Measurements from ENCODE around the gene CLDN9. TPM values are rescaled to one million over a fixed set of nuclear protein-coding genes. Genes with fewer than 3 reads are reported as not detected.

CLDN9 gene
- polyA plus RNA-seq, 2 of the 4 experiments (the other 2 are of a cell fraction), result 0.03 to 0.06 TPM

DNA sequence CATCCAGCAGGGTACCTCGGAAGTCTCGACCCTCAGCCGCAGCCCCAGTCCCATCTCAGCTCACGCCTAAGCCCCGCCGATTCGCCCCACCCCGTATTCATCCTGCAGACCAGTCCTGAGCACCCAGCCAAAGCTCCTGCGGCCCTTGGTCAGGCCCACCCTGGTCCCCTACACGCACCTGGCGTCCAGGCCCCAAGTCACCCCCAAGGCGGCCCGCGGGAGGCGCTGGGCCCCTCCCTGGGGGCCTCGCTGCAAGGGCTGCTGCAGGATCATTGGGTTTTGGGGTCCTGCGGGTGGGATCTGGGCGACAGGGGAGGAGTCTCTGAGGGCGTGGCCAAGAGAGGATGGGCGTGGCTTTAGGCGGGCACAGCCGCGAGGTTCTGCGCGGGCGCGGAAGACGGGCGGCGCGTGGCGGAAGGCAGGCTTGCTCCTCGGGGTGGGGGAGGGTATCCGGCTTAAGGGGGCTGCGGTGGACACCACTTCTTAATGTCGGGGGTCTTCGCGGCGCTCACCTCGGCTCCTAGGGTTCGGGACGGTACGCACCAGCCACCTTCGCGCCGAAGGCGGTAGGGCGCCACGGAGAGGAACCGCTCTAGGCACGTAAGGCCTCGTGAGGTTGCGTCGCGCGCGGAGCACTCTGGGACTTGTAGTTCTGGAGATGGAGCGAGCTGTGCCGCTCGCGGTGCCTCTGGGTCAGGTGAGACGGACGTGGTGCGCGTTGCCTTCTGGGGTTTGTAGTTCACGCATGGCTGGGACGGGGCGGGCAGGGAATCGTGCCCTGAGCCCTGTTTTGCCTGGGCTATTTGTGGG, 11.2 kb downstream of the CLDN9 start, which contains the start of the genes HCFC1R1 and THOC6:
HCFC1R1 (minus strand) TSS at position 274 of the 810 bp plus-strand sequence; CDS start at position 273, 1 bp downstream.
THOC6 (plus strand) TSS at position 367 of the 810 bp plus-strand sequence; CDS start at position 659, 292 bp downstream.
- CTCF ChIA-PET, result interaction anchor here (0.6 to 11.0 kb wide), 11 partner anchors 7 to 126 kb away, joined by 3 to 214 read pairs (median 5); partner anchors contain the start of genes BICDL2 and CLDN9
- H3K9me3 ChIP-seq, result no peaks in the 10 kb centered on the region
- POLR2A ChIA-PET, result interaction anchor here (0.6 to 6.2 kb wide), 9 partner anchors 8 to 85 kb away, joined by 3 to 107 read pairs (median 5); partner anchors contain the start of gene MMP25
- H3K4me2 ChIP-seq, result peak within 1 kb of the TSS; percentile 89
- FAIRE-seq (peak; percentile 89), ATAC-seq (peak; percentile 17 to 63), DNase-seq (ENCODE audit: low read depth in 1 of 2, low spot score in 1 of 2) (peak; percentile 83 to 99)
- WGBS (ENCODE audit: missing lambda C conversion rate), result under 1% methylated on average over 28 of the region's 69 CpGs
- H3K4me1 ChIP-seq, result peaks cover 34% of the 10 kb centered on the region
- peak within 1 kb of the TSS; percentile 93 for H3K4me3 ChIP-seq
- H3K27ac ChIP-seq, result peak within 1 kb of the TSS; percentile 98 to 100
- TF ChIP-seq RARB (CRISPR knock-in tag; IDR thresholded peaks at IDR 0.05) (peak; percentile 99), ESRRA (IDR thresholded peaks at IDR 0.05; ENCODE audit: borderline replicate concordance, low read length) (peak; percentile 57; the same call in 1 of the 2 replicates), JUN (IDR thresholded peaks at IDR 0.05) (peak in 1 of 2 experiments; percentile 96; a peak in 4 of 5 replicates), CHD2 (IDR thresholded peaks at IDR 0.05; ENCODE audit: low read length, partially characterized antibody) (peak; percentile 71), NR3C1 (IDR thresholded peaks at IDR 0.05) (no peak), TFCP2L1 (CRISPR knock-in tag; IDR thresholded peaks at IDR 0.05) (peak; percentile 99), ZSCAN20 (CRISPR knock-in tag; IDR thresholded peaks at IDR 0.05) (no peak), FOSB (CRISPR knock-in tag; IDR thresholded peaks at IDR 0.05) (peak; percentile 99), FOSL2 (IDR thresholded peaks at IDR 0.05) (no peak), FOSL2 (CRISPR knock-in tag; IDR thresholded peaks at IDR 0.05) (peak; percentile 59; the same call in 1 of the 2 replicates), HOXA7 (CRISPR knock-in tag; IDR thresholded peaks at IDR 0.05) (peak; percentile 99), HOXB13 (CRISPR knock-in tag; IDR thresholded peaks at IDR 0.05; ENCODE audit: low read depth) (no peak), EHF (CRISPR knock-in tag; IDR thresholded peaks at IDR 0.05) (peak; percentile 65; the same call in 1 of the 2 replicates), EP300 (IDR thresholded peaks at IDR 0.05) (0 out of 5 replicates have a peak, but pooled peaks of 1 of the 2 experiments have one; percentile 16), RCOR1 (IDR thresholded peaks at IDR 0.05; ENCODE audit: low read depth, low read length) (0 out of 2 replicates have a peak, but pooled peaks have one; percentile 11), HOXB5 (CRISPR knock-in tag; IDR thresholded peaks at IDR 0.05) (peak; percentile 86), ZNF302 (CRISPR knock-in tag; IDR thresholded peaks at IDR 0.05) (no peak), GATA3 (IDR thresholded peaks at IDR 0.05; ENCODE audit: borderline replicate concordance) (peak; percentile 63), CBX2 (IDR thresholded peaks at IDR 0.05; ENCODE audit: borderline replicate concordance, low read depth) (no peak), POLR2AphosphoS2 (conservative IDR thresholded peaks at IDR 0.05; ENCODE audit: low read length) (peak; percentile 100)
- TF ChIP-seq, protein P1, sequence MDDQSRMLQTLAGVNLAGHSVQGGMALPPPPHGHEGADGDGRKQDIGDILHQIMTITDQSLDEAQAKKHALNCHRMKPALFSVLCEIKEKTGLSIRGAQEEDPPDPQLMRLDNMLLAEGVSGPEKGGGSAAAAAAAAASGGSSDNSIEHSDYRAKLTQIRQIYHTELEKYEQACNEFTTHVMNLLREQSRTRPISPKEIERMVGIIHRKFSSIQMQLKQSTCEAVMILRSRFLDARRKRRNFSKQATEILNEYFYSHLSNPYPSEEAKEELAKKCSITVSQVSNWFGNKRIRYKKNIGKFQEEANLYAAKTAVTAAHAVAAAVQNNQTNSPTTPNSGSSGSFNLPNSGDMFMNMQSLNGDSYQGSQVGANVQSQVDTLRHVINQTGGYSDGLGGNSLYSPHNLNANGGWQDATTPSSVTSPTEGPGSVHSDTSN (IDR thresholded peaks at IDR 0.05), result peak; percentile 58
- TF ChIP-seq, protein P2, sequence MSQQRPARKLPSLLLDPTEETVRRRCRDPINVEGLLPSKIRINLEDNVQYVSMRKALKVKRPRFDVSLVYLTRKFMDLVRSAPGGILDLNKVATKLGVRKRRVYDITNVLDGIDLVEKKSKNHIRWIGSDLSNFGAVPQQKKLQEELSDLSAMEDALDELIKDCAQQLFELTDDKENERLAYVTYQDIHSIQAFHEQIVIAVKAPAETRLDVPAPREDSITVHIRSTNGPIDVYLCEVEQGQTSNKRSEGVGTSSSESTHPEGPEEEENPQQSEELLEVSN (IDR thresholded peaks at IDR 0.05; ENCODE audit: borderline replicate concordance, low read depth), result peak; percentile 45; the same call in 1 of the 2 replicates
- TF ChIP-seq, protein P3, sequence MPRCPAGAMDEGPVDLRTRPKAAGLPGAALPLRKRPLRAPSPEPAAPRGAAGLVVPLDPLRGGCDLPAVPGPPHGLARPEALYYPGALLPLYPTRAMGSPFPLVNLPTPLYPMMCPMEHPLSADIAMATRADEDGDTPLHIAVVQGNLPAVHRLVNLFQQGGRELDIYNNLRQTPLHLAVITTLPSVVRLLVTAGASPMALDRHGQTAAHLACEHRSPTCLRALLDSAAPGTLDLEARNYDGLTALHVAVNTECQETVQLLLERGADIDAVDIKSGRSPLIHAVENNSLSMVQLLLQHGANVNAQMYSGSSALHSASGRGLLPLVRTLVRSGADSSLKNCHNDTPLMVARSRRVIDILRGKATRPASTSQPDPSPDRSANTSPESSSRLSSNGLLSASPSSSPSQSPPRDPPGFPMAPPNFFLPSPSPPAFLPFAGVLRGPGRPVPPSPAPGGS (IDR thresholded peaks at IDR 0.05), result peak; percentile 58; the same call in 2 of the 3 replicates
- TF ChIP-seq, protein P4, sequence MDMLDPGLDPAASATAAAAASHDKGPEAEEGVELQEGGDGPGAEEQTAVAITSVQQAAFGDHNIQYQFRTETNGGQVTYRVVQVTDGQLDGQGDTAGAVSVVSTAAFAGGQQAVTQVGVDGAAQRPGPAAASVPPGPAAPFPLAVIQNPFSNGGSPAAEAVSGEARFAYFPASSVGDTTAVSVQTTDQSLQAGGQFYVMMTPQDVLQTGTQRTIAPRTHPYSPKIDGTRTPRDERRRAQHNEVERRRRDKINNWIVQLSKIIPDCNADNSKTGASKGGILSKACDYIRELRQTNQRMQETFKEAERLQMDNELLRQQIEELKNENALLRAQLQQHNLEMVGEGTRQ (IDR thresholded peaks at IDR 0.05), result peak; percentile 82
- TF ChIP-seq, protein P5, sequence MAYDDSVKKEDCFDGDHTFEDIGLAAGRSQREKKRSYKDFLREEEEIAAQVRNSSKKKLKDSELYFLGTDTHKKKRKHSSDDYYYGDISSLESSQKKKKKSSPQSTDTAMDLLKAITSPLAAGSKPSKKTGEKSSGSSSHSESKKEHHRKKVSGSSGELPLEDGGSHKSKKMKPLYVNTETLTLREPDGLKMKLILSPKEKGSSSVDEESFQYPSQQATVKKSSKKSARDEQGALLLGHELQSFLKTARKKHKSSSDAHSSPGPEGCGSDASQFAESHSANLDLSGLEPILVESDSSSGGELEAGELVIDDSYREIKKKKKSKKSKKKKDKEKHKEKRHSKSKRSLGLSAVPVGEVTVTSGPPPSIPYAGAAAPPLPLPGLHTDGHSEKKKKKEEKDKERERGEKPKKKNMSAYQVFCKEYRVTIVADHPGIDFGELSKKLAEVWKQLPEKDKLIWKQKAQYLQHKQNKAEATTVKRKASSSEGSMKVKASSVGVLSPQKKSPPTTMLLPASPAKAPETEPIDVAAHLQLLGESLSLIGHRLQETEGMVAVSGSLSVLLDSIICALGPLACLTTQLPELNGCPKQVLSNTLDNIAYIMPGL (CRISPR knock-in tag; IDR thresholded peaks at IDR 0.05; ENCODE audit: borderline replicate concordance), result peak; percentile 93
- TF ChIP-seq, protein P6, sequence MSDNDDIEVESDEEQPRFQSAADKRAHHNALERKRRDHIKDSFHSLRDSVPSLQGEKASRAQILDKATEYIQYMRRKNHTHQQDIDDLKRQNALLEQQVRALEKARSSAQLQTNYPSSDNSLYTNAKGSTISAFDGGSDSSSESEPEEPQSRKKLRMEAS (IDR thresholded peaks at IDR 0.05), result peak; percentile 92
- TF ChIP-seq, protein P7, sequence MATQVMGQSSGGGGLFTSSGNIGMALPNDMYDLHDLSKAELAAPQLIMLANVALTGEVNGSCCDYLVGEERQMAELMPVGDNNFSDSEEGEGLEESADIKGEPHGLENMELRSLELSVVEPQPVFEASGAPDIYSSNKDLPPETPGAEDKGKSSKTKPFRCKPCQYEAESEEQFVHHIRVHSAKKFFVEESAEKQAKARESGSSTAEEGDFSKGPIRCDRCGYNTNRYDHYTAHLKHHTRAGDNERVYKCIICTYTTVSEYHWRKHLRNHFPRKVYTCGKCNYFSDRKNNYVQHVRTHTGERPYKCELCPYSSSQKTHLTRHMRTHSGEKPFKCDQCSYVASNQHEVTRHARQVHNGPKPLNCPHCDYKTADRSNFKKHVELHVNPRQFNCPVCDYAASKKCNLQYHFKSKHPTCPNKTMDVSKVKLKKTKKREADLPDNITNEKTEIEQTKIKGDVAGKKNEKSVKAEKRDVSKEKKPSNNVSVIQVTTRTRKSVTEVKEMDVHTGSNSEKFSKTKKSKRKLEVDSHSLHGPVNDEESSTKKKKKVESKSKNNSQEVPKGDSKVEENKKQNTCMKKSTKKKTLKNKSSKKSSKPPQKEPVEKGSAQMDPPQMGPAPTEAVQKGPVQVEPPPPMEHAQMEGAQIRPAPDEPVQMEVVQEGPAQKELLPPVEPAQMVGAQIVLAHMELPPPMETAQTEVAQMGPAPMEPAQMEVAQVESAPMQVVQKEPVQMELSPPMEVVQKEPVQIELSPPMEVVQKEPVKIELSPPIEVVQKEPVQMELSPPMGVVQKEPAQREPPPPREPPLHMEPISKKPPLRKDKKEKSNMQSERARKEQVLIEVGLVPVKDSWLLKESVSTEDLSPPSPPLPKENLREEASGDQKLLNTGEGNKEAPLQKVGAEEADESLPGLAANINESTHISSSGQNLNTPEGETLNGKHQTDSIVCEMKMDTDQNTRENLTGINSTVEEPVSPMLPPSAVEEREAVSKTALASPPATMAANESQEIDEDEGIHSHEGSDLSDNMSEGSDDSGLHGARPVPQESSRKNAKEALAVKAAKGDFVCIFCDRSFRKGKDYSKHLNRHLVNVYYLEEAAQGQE (IDR thresholded peaks at IDR 0.05), result 0 out of 2 replicates have a peak, but pooled peaks have one; percentile 28
- TF ChIP-seq, protein P8, sequence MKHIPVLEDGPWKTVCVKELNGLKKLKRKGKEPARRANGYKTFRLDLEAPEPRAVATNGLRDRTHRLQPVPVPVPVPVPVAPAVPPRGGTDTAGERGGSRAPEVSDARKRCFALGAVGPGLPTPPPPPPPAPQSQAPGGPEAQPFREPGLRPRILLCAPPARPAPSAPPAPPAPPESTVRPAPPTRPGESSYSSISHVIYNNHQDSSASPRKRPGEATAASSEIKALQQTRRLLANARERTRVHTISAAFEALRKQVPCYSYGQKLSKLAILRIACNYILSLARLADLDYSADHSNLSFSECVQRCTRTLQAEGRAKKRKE (CRISPR knock-in tag; IDR thresholded peaks at IDR 0.05; ENCODE audit: low read depth), result peak; percentile 28; the same call in 1 of the 2 replicates

Data from A549 (cell line).